HG02970 (cell line): Measurements from ENCODE around the gene SDK1.
"Not testable (repeated sequence)": the region's sequence is repeated elsewhere in the genome, so short reads cannot be mapped to it uniquely, and the experiment has no call there.

Experiments used
- ATAC-seq: cut with Tn5 transposase; IDR thresholded peaks from one replicate; pipeline ENCODE4 v1.9.1; 2021; ENCODE audit warnings: mild to moderate bottlenecking, moderate library complexity, moderate number of reproducible peaks; ENCODE audit not compliant: unreplicated experiment, low FRiP score

SDK1 gene

GRCh38 chr7:4264206-4264605 is 963.2 kb downstream of the SDK1 start:
- ATAC-seq, result not testable (repeated sequence)

GRCh38 chr7:4265066-4265465 is 964.0 kb downstream of the SDK1 start:
- ATAC-seq, result no peak

GRCh38 chr7:4265676-4266075 is 964.6 kb downstream of the SDK1 start:
- ATAC-seq, result no peak

- no peak for ATAC-seq
These were observed 965.4 kb downstream of the SDK1 start for GRCh38 chr7:4266270-4267040.

- ATAC-seq, result no peak
These were observed 966.4 kb downstream of the SDK1 start for GRCh38 chr7:4267341-4268039.

GRCh38 chr7:4268040-4268965 is 967.3 kb downstream of the SDK1 start:
- ATAC-seq, result no peak

- no peak for ATAC-seq
These were observed 968.0 kb downstream of the SDK1 start for GRCh38 chr7:4269086-4269485.

GRCh38 chr7:4269746-4270145 is 968.7 kb downstream of the SDK1 start:
- ATAC-seq, result no peak

GRCh38 chr7:4270268-4270667 is 969.2 kb downstream of the SDK1 start:
- no peak for ATAC-seq

GRCh38 chr7:4270941-4271715 is 970.1 kb downstream of the SDK1 start:
- no peak for ATAC-seq

- no peak for ATAC-seq
These were observed 970.6 kb downstream of the SDK1 start for GRCh38 chr7:4271716-4272015.

GRCh38 chr7:4272141-4272540 is 971.1 kb downstream of the SDK1 start:
- ATAC-seq, result no peak

- ATAC-seq, result no peak
These were observed 972.6 kb downstream of the SDK1 start for GRCh38 chr7:4273566-4274230.

GRCh38 chr7:4274286-4274685 is 973.2 kb downstream of the SDK1 start:
- no peak for ATAC-seq

GRCh38 chr7:4277936-4278335 is 976.9 kb downstream of the SDK1 start:
- no peak for ATAC-seq

GRCh38 chr7:4279216-4279615 is 978.2 kb downstream of the SDK1 start:
- no peak for ATAC-seq

- ATAC-seq, result no peak
These were observed 980.4 kb downstream of the SDK1 start for GRCh38 chr7:4281231-4281993.

- no peak for ATAC-seq
These were observed 981.6 kb downstream of the SDK1 start for GRCh38 chr7:4282434-4283223.
